ENCODE results near the gene DCAF15.

DNA sequence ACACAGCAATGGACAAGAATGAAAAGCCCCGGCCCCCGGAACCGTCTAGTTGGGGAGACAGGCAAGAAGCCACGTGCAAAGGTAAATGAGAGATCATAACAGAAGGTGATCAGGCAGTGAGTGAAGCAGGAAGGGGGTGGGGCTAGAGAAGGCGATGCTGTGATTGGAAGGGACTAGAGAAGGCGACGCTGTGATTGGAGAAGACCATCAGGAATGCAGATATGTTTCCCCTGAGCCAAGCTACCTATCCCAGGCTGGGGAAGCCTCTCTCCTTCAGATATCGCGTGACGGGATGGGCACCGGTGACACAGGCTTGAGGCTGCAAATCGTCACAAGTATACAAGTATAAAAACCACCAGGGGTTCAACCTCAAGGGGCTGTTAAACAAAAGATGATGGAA is 21.8 kb downstream of the DCAF15 start:
- TF ChIP-seq, protein P1, sequence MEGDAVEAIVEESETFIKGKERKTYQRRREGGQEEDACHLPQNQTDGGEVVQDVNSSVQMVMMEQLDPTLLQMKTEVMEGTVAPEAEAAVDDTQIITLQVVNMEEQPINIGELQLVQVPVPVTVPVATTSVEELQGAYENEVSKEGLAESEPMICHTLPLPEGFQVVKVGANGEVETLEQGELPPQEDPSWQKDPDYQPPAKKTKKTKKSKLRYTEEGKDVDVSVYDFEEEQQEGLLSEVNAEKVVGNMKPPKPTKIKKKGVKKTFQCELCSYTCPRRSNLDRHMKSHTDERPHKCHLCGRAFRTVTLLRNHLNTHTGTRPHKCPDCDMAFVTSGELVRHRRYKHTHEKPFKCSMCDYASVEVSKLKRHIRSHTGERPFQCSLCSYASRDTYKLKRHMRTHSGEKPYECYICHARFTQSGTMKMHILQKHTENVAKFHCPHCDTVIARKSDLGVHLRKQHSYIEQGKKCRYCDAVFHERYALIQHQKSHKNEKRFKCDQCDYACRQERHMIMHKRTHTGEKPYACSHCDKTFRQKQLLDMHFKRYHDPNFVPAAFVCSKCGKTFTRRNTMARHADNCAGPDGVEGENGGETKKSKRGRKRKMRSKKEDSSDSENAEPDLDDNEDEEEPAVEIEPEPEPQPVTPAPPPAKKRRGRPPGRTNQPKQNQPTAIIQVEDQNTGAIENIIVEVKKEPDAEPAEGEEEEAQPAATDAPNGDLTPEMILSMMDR (IDR thresholded peaks at IDR 0.05), result no peak
- no peak for TF ChIP-seq ZFX (IDR thresholded peaks at IDR 0.05; ENCODE audit: borderline replicate concordance)
